Activated CD8-positive, alpha-beta memory T cell treated with anti-CD3 and anti-CD28 coated beads for 48 hours (primary cell): ENCODE results near the gene PTPRN2.
"Not testable (repeated sequence)": the region's sequence is repeated elsewhere in the genome, so short reads cannot be mapped to it uniquely, and the experiment has no call there.

Experiments used
- DNase-seq, 3 experiments: peaks; one replicate each; pipeline ENCODE4 v3.0.0-alpha.2; 2020; ENCODE audit warnings: low read depth in 2 of 3, low spot score in 2 of 3

Gene PTPRN2

DNA sequence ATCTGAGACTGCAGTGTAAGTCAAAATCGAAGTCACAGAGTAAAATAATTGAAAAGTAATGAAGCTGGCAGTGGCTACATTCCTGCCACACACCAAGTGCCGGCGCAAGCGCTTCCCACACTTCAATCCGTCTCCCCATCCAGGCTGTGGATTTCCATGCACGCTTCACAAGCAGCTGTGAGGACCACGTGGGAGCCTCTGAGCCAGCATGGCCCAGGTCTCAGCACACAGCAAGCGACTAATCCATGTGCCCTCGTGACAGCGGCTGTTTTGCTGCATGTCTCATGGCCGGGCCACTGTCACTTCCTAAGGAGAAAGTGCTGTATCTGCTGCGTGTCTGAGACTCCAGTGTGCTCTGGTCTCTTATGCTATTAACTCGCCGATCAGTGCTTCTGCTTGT, 683.9 kb downstream of the PTPRN2 start:
- no peak for DNase-seq

GRCh38 chr7:157903296-157903695, 684.3 kb downstream of the PTPRN2 start:
- DNase-seq: no peak

DNA sequence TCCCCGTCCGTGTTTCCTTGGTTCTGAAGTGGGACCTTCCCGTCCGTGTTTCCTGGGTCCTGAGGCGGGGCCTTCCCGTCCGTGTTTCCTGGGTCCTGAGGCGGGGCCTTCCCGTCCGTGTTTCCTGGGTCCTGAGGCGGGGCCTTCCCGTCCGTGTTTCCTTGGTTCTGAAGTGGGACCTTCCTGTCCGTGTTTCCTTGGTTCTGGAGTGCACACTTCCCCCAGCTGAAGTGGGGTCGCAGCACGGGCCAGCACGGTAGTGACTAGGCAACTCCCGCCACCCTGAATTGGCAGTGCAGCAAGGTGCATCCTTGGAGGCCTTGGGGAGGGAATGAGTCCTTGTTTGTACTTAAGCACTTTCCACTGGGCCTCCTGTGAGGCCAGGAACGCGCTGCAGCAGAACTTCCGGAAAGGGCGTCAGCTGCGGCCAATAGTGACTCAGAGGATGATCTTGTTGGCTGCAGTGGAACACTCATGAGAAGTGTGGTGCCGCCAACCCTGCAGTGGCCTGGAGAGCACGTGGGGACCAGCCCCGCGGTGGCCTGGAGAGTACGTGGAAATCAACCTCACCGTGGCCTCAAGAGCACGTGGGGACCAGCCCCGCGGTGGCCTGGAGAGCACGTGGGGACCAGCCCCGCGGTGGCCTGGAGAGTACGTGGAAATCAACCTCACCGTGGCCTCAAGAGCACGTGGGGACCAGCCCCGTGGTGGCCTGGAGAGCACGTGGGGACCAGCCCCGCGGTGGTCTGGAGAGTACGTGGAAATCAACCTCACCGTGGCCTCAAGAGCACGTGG, 685.6 kb downstream of the PTPRN2 start:
- DNase-seq: not testable (repeated sequence)

DNA sequence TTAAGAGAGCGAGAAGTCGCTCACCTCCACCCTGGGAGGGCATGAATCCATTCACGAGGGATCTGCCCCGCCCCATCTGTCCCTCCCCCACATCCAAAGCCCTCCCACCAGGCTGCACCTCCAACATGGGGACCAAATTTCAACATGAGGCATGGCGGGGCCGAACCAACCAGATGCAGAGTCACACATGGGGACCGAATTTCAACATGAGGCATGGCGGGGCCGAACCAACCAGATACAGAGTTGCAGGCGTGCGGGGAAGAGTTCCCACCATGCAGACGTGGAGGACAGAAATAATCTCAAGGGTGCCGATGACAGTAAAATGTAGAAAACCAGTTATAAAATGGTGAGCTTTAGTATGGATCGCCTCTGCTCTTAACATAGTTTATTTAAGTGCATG, 686.5 kb downstream of the PTPRN2 start:
- no peak for DNase-seq

GRCh38 chr7:157900556-157900955, 687.1 kb downstream of the PTPRN2 start:
- no peak for DNase-seq

GRCh38 chr7:157900011-157900410, 687.6 kb downstream of the PTPRN2 start:
- DNase-seq: no peak

- DNase-seq: no peak
Observed at GRCh38 chr7:157898802-157899505, 688.7 kb downstream of the PTPRN2 start.

DNA sequence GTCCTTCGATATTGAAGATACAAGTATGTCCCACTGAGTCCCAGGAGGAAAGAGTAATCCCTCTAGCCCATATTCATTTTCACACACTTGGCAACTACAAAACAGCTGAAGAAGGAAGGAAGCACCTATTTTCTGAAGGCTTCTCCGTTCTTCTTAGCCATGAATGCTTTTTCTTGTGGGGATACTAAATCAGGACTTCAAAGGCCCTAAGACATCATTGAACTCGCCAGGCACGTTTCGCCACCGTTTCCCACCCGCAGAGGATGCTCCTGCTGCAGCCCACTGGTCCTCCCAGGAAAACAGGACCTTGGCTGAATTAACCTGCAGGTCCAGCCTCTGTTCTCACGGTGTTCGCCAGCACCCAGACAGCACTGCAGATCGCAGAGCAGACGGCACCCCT, 689.4 kb downstream of the PTPRN2 start:
- no peak for DNase-seq

DNA sequence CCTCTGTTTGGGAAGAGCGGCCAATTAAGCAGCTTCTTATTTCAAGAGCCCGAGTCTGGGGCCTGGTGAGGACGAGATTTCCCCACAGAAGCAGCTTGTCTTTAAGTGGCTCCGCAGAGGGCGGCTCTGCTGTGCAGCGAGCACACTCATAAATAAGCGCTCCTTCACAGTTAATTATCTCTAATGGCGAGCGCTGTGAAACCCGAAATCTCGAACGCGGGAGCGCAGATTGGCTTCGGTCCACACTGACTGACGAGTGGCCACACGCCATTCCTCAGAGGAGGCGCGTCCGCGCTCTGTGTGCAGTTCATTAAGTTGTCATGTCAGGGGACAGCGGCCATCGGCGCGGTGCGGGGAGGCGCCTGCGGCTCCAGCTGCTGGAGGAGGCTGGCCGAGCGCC, 689.9 kb downstream of the PTPRN2 start:
- no peak for DNase-seq

GRCh38 chr7:157896774-157897555, 690.7 kb downstream of the PTPRN2 start:
- DNase-seq: no peak

GRCh38 chr7:157896376-157896675, 691.3 kb downstream of the PTPRN2 start:
- DNase-seq: not testable (repeated sequence)

GRCh38 chr7:157895520-157896375, 691.9 kb downstream of the PTPRN2 start:
- DNase-seq: no peak

- not testable (repeated sequence) for DNase-seq
Observed at GRCh38 chr7:157895098-157895497, 692.5 kb downstream of the PTPRN2 start.

GRCh38 chr7:157893535-157894044, 694.0 kb downstream of the PTPRN2 start:
- DNase-seq: no peak

- no peak for DNase-seq
Observed at GRCh38 chr7:157892751-157893523, 694.7 kb downstream of the PTPRN2 start.

DNA sequence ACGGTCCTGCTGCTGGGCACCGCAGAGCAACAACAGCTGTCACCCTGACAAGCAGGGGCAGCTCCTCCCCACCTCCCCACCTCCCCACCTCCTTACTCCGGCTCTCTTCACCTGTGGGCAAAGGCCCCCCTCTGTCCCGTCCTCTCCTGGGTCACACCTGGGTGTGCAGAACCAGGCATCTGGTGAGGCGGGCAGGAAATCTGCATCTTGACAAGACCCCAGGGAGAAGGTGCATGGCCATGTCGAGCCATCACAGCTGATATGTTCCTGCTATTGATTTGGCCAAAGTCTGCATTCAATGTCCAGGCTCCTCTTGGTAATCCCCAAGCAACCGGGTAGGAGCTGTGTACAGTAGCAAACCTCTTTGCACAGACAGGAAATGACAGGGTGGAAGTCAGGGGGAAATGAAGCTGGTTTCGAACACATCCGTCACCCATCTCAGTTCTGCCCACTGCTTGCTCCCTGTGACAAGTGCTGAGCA, 696.7 kb downstream of the PTPRN2 start:
- DNase-seq: no peak

DNA sequence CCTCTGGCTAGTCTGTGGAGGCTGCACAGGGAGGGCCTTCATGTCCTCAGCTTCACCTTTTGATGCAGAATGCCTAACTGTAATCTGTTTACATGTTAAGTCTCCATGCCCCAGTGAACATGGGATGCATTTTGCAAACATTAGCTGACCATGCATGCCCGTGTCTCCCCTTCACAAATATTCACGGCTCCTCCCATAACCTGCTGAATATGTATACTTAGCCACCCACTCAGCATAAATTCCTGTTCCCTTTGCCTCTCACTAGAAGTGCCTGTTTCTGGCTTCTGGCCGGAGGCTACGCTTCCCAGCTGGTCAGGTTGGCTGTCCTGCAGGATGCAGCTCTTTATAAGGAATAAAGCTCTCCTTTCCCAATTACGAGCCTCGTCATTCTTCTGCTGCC, 698.1 kb downstream of the PTPRN2 start:
- no peak for DNase-seq

- DNase-seq: no peak
Observed at GRCh38 chr7:157888579-157888978, 699.0 kb downstream of the PTPRN2 start.

DNA sequence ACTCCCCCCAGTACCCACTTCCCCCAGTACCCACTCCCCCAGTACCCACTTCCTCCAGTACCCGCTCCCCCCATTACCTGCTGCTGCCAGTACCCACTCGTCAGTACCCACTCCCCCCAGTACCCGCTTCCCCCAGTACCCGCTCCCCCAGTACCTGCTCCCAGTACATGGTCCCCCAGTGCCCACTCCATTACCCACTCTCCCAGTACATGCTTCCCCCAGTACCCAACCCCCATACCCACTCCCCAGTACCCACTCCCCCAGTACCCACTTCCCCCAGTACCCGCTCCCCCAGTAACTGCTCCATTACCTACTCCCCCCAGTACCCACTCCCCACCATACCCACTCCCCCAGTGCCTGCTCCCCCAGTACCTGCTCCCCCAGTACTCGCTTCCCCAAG, 700.2 kb downstream of the PTPRN2 start:
- no peak for DNase-seq

- no peak for DNase-seq
Observed at GRCh38 chr7:157886711-157887110, 700.9 kb downstream of the PTPRN2 start.
